ENCODE data around the gene SUFU.

The SUFU gene

GRCh38 chr10:102554531-102554930 lies 50.8 kb downstream of the SUFU start:
- DNase-seq, result no peak

GRCh38 chr10:102555781-102556328 lies 52.1 kb downstream of the SUFU start:
- DNase-seq, result no peak

GRCh38 chr10:102557569-102557968 lies 53.8 kb downstream of the SUFU start:
- DNase-seq, result no peak

GRCh38 chr10:102559764-102560163 lies 56.0 kb downstream of the SUFU start:
- DNase-seq, result no peak

- DNase-seq, result no peak
Observed at GRCh38 chr10:102564209-102564834, 60.5 kb downstream of the SUFU start.

GRCh38 chr10:102565793-102566192 lies 62.0 kb downstream of the SUFU start:
- no peak for DNase-seq

- DNase-seq, result no peak
Observed at GRCh38 chr10:102578782-102579181, 75.0 kb downstream of the SUFU start.

- no peak for DNase-seq
Observed at GRCh38 chr10:102579328-102579727, 75.6 kb downstream of the SUFU start.

GRCh38 chr10:102580230-102580629 lies 76.5 kb downstream of the SUFU start:
- no peak for DNase-seq

- no peak for DNase-seq
Observed at GRCh38 chr10:102581401-102581800, 77.6 kb downstream of the SUFU start.

- no peak for DNase-seq
Observed at GRCh38 chr10:102581981-102582580, 78.3 kb downstream of the SUFU start.

GRCh38 chr10:102583435-102584417 lies 80.0 kb downstream of the SUFU start:
- DNase-seq, result peak; percentile 90

GRCh38 chr10:102585026-102585425 lies 81.3 kb downstream of the SUFU start:
- DNase-seq, result no peak

GRCh38 chr10:102586858-102587257 lies 83.1 kb downstream of the SUFU start:
- DNase-seq, result no peak

- DNase-seq, result no peak
Observed at GRCh38 chr10:102588875-102589274, 85.1 kb downstream of the SUFU start.

- no peak for DNase-seq
Observed at GRCh38 chr10:102593074-102593803, 89.5 kb downstream of the SUFU start.

- DNase-seq, result no peak
Observed at GRCh38 chr10:102593804-102594079, 90.0 kb downstream of the SUFU start.

- no peak for DNase-seq
Observed at GRCh38 chr10:102595293-102595692, 91.5 kb downstream of the SUFU start.

- no peak for DNase-seq
Observed at GRCh38 chr10:102595897-102596296, 92.1 kb downstream of the SUFU start.

GRCh38 chr10:102596506-102596971 lies 92.8 kb downstream of the SUFU start:
- no peak for DNase-seq

GRCh38 chr10:102597131-102597991 lies 93.6 kb downstream of the SUFU start:
- no peak for DNase-seq

GRCh38 chr10:102598243-102598642 lies 94.5 kb downstream of the SUFU start:
- DNase-seq, result no peak

Measured in activated CD8-positive, alpha-beta memory T cell treated with anti-CD3 and anti-CD28 coated beads for 24 hours (primary cell).